ENCODE measurements around the gene FAM174C.

Gene FAM174C

GRCh38 chr19:1286487-1287353, 11.4 kb downstream of the FAM174C start:
- DNase-seq = no peak

GRCh38 chr19:1287354-1288225, 12.3 kb downstream of the FAM174C start:
- peak; percentile 60 for DNase-seq

- no peak for DNase-seq
These were observed 12.9 kb downstream of the FAM174C start for GRCh38 chr19:1288226-1288612.

GRCh38 chr19:1288833-1289685, 13.7 kb downstream of the FAM174C start:
- no peak for DNase-seq

- no peak for DNase-seq
These were observed 14.3 kb downstream of the FAM174C start for GRCh38 chr19:1289686-1290025.

GRCh38 chr19:1290196-1290702, 14.9 kb downstream of the FAM174C start:
- no peak for DNase-seq

GRCh38 chr19:1290703-1291651, 15.6 kb downstream of the FAM174C start:
- no peak for DNase-seq

GRCh38 chr19:1291761-1292418, 16.6 kb downstream of the FAM174C start:
- DNase-seq = no peak

GRCh38 chr19:1292419-1293151, 17.3 kb downstream of the FAM174C start:
- DNase-seq = no peak

- no peak for DNase-seq
These were observed 18.7 kb downstream of the FAM174C start for GRCh38 chr19:1293782-1294604.

GRCh38 chr19:1294688-1295087, 19.4 kb downstream of the FAM174C start:
- no peak for DNase-seq

GRCh38 chr19:1295169-1296012, 20.1 kb downstream of the FAM174C start:
- no peak for DNase-seq

- no peak for DNase-seq
These were observed 20.7 kb downstream of the FAM174C start for GRCh38 chr19:1296078-1296477.

GRCh38 chr19:1296575-1297271, 21.4 kb downstream of the FAM174C start:
- DNase-seq = no peak

GRCh38 chr19:1298235-1298634, 22.9 kb downstream of the FAM174C start:
- DNase-seq = no peak

GRCh38 chr19:1299801-1300200, 24.5 kb downstream of the FAM174C start:
- DNase-seq = no peak
